ENCODE measurements around the gene CUL5. TPM values are rescaled to one million over a fixed set of nuclear protein-coding genes. Genes with fewer than 3 reads are reported as not detected.

CUL5 gene
- polyA plus RNA-seq, 3 donors, result 24.7 to 37.8 (median 36.7) TPM

GRCh38 chr11:108018708-108019107 is 10.0 kb downstream of the CUL5 start:
- H3K9ac ChIP-seq (ENCODE audit: insufficient read depth, low read length, poor library complexity, severe bottlenecking), result no peak overlapping the region
- no peak for TF ChIP-seq CTCF (IDR thresholded peaks at IDR 0.05)
- H3K9me3 Mint-ChIP-seq, result peaks cover 0 to 2% (median 0%) of the 10 kb centered on the region in 7 donors
- no peaks in the 10 kb centered on the region for H3K4me1 ChIP-seq (ENCODE audit: control insufficient read depth in 1 of 2, insufficient read depth in 2 of 2, low read length in 2 of 2)
- H3K4me2 ChIP-seq (replicated peaks; ENCODE audit: extremely low read depth, low read length, poor library complexity, severe bottlenecking), result no peak overlapping the region
- no CpG with 5 or more reads among the region's 2 CpGs for WGBS (ENCODE audit: insufficient coverage)
- peaks cover 100% of the 10 kb centered on the region for H4K20me1 ChIP-seq (ENCODE audit: insufficient read depth, low read length)
- H3K4me1 Mint-ChIP-seq, result peaks cover 12% of the 10 kb centered on the region
- peaks cover 9 to 23% of the 10 kb centered on the region in 2 donors for H3K36me3 Mint-ChIP-seq
- H3K27ac Mint-ChIP-seq, result peak overlapping the region in 1 of 7 donors; percentile 32
- no peak for DNase-seq
- H2AFZ ChIP-seq (ENCODE audit: insufficient read depth, low read depth, low read length, poor library complexity, severe bottlenecking), result no peak overlapping the region
- no peak overlapping the region for H3K4me3 Mint-ChIP-seq
- no peaks in the 10 kb centered on the region for H3K27me3 ChIP-seq (ENCODE audit: control insufficient read depth in 2 of 2, insufficient read depth in 2 of 2, low read length in 2 of 2)
- no peak overlapping the region for H3K4me3 ChIP-seq (replicated peaks in 1 of 3; ENCODE audit: low read depth in 2 of 3, low read length in 3 of 3)
- no peaks in the 10 kb centered on the region for H3K27me3 Mint-ChIP-seq (ENCODE audit: low read depth in 3 of 3)
- peaks cover 100% of the 10 kb centered on the region for H3K79me2 ChIP-seq (ENCODE audit: insufficient read depth, low read length)
- H3K36me3 ChIP-seq (replicated peaks in 1 of 2; ENCODE audit: control insufficient read depth in 1 of 2, insufficient read depth in 2 of 2, low read length in 2 of 2), result peaks cover 4 to 27% of the 10 kb centered on the region in 2 donors
- no peak overlapping the region for H3K27ac ChIP-seq (ENCODE audit: low read depth in 1 of 2, low read length in 2 of 2)
- intact Hi-C loops (cut with micrococcal nuclease), result no loop called here
- H3K9me3 ChIP-seq (replicated peaks in 1 of 2; ENCODE audit: control insufficient read depth in 1 of 2, insufficient read depth in 1 of 2, low read length in 2 of 2), result no peaks in the 10 kb centered on the region

- H4K20me1 ChIP-seq (ENCODE audit: insufficient read depth, low read length), result peaks cover 100% of the 10 kb centered on the region
- H3K4me3 ChIP-seq (replicated peaks in 1 of 3; ENCODE audit: low read depth in 2 of 3, low read length in 3 of 3), result no peak overlapping the region
- H3K9me3 Mint-ChIP-seq, result peaks cover 0 to 2% (median 0%) of the 10 kb centered on the region in 7 donors
- intact Hi-C loops (cut with micrococcal nuclease), result no loop called here
- H3K27me3 ChIP-seq (ENCODE audit: control insufficient read depth in 2 of 2, insufficient read depth in 2 of 2, low read length in 2 of 2), result no peaks in the 10 kb centered on the region
- no peaks in the 10 kb centered on the region for H3K4me1 ChIP-seq (ENCODE audit: control insufficient read depth in 1 of 2, insufficient read depth in 2 of 2, low read length in 2 of 2)
- H3K4me1 Mint-ChIP-seq, result peaks cover 12% of the 10 kb centered on the region
- peaks cover 9 to 23% of the 10 kb centered on the region in 2 donors for H3K36me3 Mint-ChIP-seq
- 63% methylated on average over 3 of the region's 4 CpGs for WGBS (ENCODE audit: insufficient coverage)
- no peak for DNase-seq
- H3K27ac ChIP-seq (ENCODE audit: low read depth in 1 of 2, low read length in 2 of 2), result no peak overlapping the region
- H3K9ac ChIP-seq (ENCODE audit: insufficient read depth, low read length, poor library complexity, severe bottlenecking), result no peak overlapping the region
- H3K4me3 Mint-ChIP-seq, result no peak overlapping the region
- H3K27ac Mint-ChIP-seq, result peak overlapping the region in 2 of 7 donors; percentile 8 to 46
- no peaks in the 10 kb centered on the region for H3K27me3 Mint-ChIP-seq (ENCODE audit: low read depth in 3 of 3)
- no peak overlapping the region for H2AFZ ChIP-seq (ENCODE audit: insufficient read depth, low read depth, low read length, poor library complexity, severe bottlenecking)
- H3K9me3 ChIP-seq (replicated peaks in 1 of 2; ENCODE audit: control insufficient read depth in 1 of 2, insufficient read depth in 1 of 2, low read length in 2 of 2), result no peaks in the 10 kb centered on the region
- peaks cover 4 to 22% of the 10 kb centered on the region in 2 donors for H3K36me3 ChIP-seq (replicated peaks in 1 of 2; ENCODE audit: control insufficient read depth in 1 of 2, insufficient read depth in 2 of 2, low read length in 2 of 2)
- no peak for TF ChIP-seq CTCF (IDR thresholded peaks at IDR 0.05)
- peaks cover 100% of the 10 kb centered on the region for H3K79me2 ChIP-seq (ENCODE audit: insufficient read depth, low read length)
- H3K4me2 ChIP-seq (replicated peaks; ENCODE audit: extremely low read depth, low read length, poor library complexity, severe bottlenecking), result no peak overlapping the region
Observed at GRCh38 chr11:108019870-108020540, 11.3 kb downstream of the CUL5 start.
